Loucy (cell line): Measurements from ENCODE around the gene ZNF2.
A peak's percentile ranks its signal among the peaks of the same experiment; 100 is the strongest.

Experiments used
- H2AFZ ChIP-seq: fragments of 200-600 bp; sonication (generic); 2 replicates; pipeline ENCODE4 v1.6.0; 2016; ENCODE audit warnings: antibody characterized with exemption, mild to moderate bottlenecking, low read length, moderate library complexity
- H3F3A ChIP-seq: fragments of 200-600 bp; 2 replicates; pipeline ENCODE4 v1.6.0; 2016; ENCODE audit warnings: antibody characterized with exemption, low read depth, mild to moderate bottlenecking
- H3K27me3 ChIP-seq: fragments of 200-600 bp; sonication (generic); 2 replicates; pipeline ENCODE4 v1.6.1; 2014; ENCODE audit warnings: low read length, mild to moderate bottlenecking; ENCODE audit not compliant: insufficient read depth, poor library complexity, severe bottlenecking
- H3K36me3 ChIP-seq: fragments of 200-600 bp; sonication (generic); 2 replicates; pipeline ENCODE4 v1.6.1; 2016; ENCODE audit warnings: low read length; ENCODE audit not compliant: insufficient read depth
- H3K4me1 ChIP-seq: fragments of 200-600 bp; sonication (generic); 2 replicates; pipeline ENCODE4 v1.5.1; 2014; ENCODE audit warnings: low read length, mild to moderate bottlenecking; ENCODE audit not compliant: insufficient read depth, poor library complexity, severe bottlenecking
- H3K4me2 ChIP-seq: fragments of 200-600 bp; sonication (generic); 2 replicates; pipeline ENCODE4 v1.6.0; 2014; ENCODE audit warnings: antibody characterized with exemption, low read length, low read depth, mild to moderate bottlenecking; ENCODE audit not compliant: poor library complexity, severe bottlenecking
- H3K4me3 ChIP-seq: fragments of 200-600 bp; sonication (generic); 2 replicates; pipeline ENCODE4 v1.5.1; 2014; ENCODE audit warnings: low read length, mild to moderate bottlenecking, mixed read lengths; ENCODE audit not compliant: poor library complexity, severe bottlenecking
- H3K79me2 ChIP-seq: fragments of 200-600 bp; sonication (generic); 2 replicates; pipeline ENCODE4 v1.6.1; 2014; ENCODE audit warnings: low read length; ENCODE audit not compliant: insufficient read depth
- H3K9ac ChIP-seq: fragments of 200-600 bp; sonication (generic); 2 replicates; pipeline ENCODE4 v1.6.0; 2014; ENCODE audit warnings: mild to moderate bottlenecking, low read depth, low read length, moderate library complexity; ENCODE audit not compliant: poor library complexity, severe bottlenecking
- H3K9me2 ChIP-seq: fragments of 200-600 bp; sonication (generic); replicated peaks from 2 replicates; pipeline ENCODE4 v1.6.1; 2016; ENCODE audit warnings: low read depth, low read length, mixed read lengths
- H3K9me3 ChIP-seq: fragments of 200-600 bp; sonication (generic); 2 replicates; pipeline ENCODE4 v1.6.1; 2014; ENCODE audit warnings: mild to moderate bottlenecking, antibody characterized with exemption, low read length, low read depth; ENCODE audit not compliant: insufficient read depth
- H4K20me1 ChIP-seq: fragments of 200-600 bp; sonication (generic); 2 replicates; pipeline ENCODE4 v1.6.0; 2014; ENCODE audit warnings: antibody characterized with exemption, low read length, mild to moderate bottlenecking; ENCODE audit not compliant: insufficient read depth, poor library complexity, severe bottlenecking
- EZH2phosphoT487 ChIP-seq: fragments of 200-600 bp; IDR thresholded peaks from 2 replicates; pipeline ENCODE4 v1.6.1; 2018; ENCODE audit warnings: antibody characterized with exemption, mild to moderate bottlenecking, moderate library complexity, borderline replicate concordance
- TF ChIP-seq, protein P1 (sequence below): fragments of 200-600 bp; sonication (generic); conservative IDR thresholded peaks from 2 replicates; pipeline ENCODE4 v1.5.1; 2014; ENCODE audit warnings: mild to moderate bottlenecking, antibody characterized with exemption, low read length

Gene ZNF2

DNA sequence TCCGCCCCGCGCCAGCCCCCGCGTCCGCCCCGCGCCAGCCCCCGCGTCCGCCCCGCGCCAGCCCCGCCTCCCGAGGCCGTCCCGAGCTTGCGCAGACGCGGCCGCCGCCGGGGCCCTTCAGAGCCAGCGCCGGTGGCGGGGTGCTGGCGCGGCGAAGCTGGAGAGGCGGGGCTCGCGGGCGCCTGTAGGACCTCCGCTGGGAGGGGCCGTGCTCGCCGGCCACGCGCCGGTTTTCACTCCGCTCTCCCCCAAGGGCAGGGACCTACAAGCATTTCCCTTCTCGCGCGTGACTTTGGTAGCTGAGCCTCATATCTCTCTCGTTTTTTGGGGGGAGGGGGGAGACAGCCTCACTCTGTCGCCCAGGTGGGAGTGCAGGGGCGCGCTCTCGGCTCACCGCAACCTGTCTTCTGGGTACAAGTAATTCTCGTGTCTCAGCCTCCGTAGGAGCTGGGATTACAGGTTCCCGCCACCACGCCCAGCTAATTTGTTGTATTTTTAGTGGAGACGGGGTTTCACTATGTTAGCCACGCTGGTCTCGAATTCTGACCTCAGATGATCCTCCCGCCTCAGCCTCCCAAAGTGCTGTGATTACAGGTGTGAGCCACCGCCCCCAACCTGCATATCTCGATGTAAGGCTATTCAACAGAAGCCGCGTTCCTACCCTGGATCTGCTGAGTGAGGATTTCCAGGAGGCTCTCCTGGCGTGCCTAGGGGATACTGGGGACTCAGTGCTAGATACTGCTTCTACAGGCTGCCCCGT, 5.7 kb upstream of the ZNF2 start, which contains the start of gene ZNF514:
Gene ZNF514, minus strand, starts transcription at position 159 of the 760 bp plus-strand sequence. CDS start 6,595 bp downstream, outside the sequence.
- H3K79me2 ChIP-seq: peaks cover 13% of the 10 kb centered on the region; the same call in 1 of the 2 replicates
- H3K4me1 ChIP-seq: peaks cover 20% of the 10 kb centered on the region
- H3K9ac ChIP-seq: peak within 1 kb of the TSS; percentile 74
- H3K9me3 ChIP-seq: no peaks in the 10 kb centered on the region
- peak within 1 kb of the TSS; percentile 76 for H3K4me3 ChIP-seq
- peak within 1 kb of the TSS; percentile 83 for H3K4me2 ChIP-seq
- no peaks in the 10 kb centered on the region for H4K20me1 ChIP-seq
- no peaks in the 10 kb centered on the region for H3K36me3 ChIP-seq
- H3K27me3 ChIP-seq: no peaks in the 10 kb centered on the region
- no peaks in the 10 kb centered on the region for H3F3A ChIP-seq
- TF ChIP-seq, protein P1, sequence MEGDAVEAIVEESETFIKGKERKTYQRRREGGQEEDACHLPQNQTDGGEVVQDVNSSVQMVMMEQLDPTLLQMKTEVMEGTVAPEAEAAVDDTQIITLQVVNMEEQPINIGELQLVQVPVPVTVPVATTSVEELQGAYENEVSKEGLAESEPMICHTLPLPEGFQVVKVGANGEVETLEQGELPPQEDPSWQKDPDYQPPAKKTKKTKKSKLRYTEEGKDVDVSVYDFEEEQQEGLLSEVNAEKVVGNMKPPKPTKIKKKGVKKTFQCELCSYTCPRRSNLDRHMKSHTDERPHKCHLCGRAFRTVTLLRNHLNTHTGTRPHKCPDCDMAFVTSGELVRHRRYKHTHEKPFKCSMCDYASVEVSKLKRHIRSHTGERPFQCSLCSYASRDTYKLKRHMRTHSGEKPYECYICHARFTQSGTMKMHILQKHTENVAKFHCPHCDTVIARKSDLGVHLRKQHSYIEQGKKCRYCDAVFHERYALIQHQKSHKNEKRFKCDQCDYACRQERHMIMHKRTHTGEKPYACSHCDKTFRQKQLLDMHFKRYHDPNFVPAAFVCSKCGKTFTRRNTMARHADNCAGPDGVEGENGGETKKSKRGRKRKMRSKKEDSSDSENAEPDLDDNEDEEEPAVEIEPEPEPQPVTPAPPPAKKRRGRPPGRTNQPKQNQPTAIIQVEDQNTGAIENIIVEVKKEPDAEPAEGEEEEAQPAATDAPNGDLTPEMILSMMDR: no peak
- no peak for TF ChIP-seq EZH2phosphoT487
- no peaks in the 10 kb centered on the region for H3K9me2 ChIP-seq
- peak within 1 kb of the TSS; percentile 89 for H2AFZ ChIP-seq

DNA sequence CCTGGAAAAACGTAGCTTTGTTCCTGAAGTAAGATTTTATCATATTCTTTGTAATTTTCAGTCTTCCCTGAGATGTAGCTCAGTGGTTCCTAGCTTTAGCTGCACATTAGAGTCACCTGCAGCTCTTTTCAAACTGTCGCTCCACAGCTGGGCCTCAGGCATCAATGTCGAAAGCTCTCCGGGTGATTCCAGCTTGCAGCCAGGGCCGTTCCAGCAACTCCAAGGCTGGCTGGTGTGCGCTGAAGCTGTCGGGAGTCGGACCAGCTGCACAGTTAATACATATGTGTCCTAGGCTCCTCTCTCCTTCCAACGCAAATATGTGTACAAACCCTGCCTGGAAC, 609 bp upstream of the ZNF2 start:
- no peaks in the 10 kb centered on the region for H4K20me1 ChIP-seq
- peak overlapping the region; percentile 78 for H3K4me2 ChIP-seq
- no peaks in the 10 kb centered on the region for H3K9me3 ChIP-seq
- no peaks in the 10 kb centered on the region for H3F3A ChIP-seq
- peaks cover 28% of the 10 kb centered on the region; the same call in 1 of the 2 replicates for H3K79me2 ChIP-seq
- H3K9ac ChIP-seq: peak overlapping the region; percentile 89
- no peaks in the 10 kb centered on the region for H3K9me2 ChIP-seq
- H3K4me3 ChIP-seq: peak overlapping the region; percentile 91
- H2AFZ ChIP-seq: peak overlapping the region; percentile 94
- no peaks in the 10 kb centered on the region for H3K36me3 ChIP-seq
- no peak for TF ChIP-seq EZH2phosphoT487
- TF ChIP-seq, protein P1: no peak
- peaks cover 23% of the 10 kb centered on the region for H3K4me1 ChIP-seq
- H3K27me3 ChIP-seq: no peaks in the 10 kb centered on the region

DNA sequence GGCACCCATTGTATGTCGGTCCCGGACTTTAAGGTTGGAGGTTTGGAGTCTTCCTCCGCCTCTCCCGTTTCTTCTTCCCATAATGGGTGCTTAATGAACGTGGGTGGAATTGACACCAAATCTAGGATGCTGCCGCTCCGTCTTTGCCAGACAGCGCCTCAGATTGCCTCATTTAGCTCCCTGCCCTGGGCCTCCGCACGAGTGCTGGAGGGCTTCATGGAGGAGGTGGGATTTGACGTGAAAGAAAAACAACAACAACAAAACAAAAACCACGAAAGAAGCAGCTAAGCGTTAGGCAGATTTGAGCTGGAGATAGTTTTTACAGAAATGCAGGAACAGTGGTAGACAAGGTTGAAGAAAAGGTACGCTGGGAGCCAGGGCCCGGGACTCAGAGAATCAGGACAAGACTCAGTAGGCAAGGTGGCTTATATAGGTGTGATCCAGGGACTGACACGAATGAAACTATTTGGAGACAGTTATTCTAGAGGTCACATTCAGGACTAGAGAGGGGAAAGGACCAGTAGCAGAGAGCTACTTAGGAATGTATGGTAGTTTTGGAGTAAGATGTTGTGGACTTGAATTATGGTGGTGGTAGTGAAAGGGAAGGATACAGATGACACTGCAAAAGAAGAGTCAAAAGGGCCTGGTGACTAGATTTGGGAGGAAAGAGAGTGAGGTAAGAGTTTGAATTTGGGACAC, 605 bp downstream of the ZNF2 start:
- peak overlapping the region; percentile 91 for H3K4me3 ChIP-seq
- TF ChIP-seq EZH2phosphoT487: no peak
- TF ChIP-seq, protein P1: no peak

More for the DNA sequence above, 605 bp downstream of the ZNF2 start:
- H3K9me3 ChIP-seq: no peaks in the 10 kb centered on the region
- peak overlapping the region; percentile 99 for H3K4me2 ChIP-seq
- H4K20me1 ChIP-seq: no peaks in the 10 kb centered on the region
- H3K79me2 ChIP-seq: peaks cover 28% of the 10 kb centered on the region; the same call in 1 of the 2 replicates
- peak overlapping the region; percentile 94 for H2AFZ ChIP-seq
- no peaks in the 10 kb centered on the region for H3K9me2 ChIP-seq
- H3K27me3 ChIP-seq: no peaks in the 10 kb centered on the region
- H3F3A ChIP-seq: no peaks in the 10 kb centered on the region
- peaks cover 23% of the 10 kb centered on the region for H3K4me1 ChIP-seq
- H3K36me3 ChIP-seq: no peaks in the 10 kb centered on the region
- peak overlapping the region; percentile 89 for H3K9ac ChIP-seq
